Right lobe of liver (tissue), 6 donors: ENCODE data around the gene DNASE1L2. TPM values are rescaled to one million over a fixed set of nuclear protein-coding genes. Genes with fewer than 3 reads are reported as not detected.

ENCODE experiments used
- ATAC-seq, 4 donors: fragments of 200-7000 bp; cut with Tn5 transposase; one replicate each; pipeline ENCODE4 v1.9.1; 2020; ENCODE audit warnings: mild to moderate bottlenecking in 4 of 4, moderate library complexity in 4 of 4
- DNase-seq, 3 donors: peaks; one replicate each; pipeline ENCODE4 v3.0.0-alpha.2; 2020
- H3K27ac ChIP-seq, 3 donors: fragments of 200-600 bp; one replicate each; pipeline ENCODE4 v1.8.0; 2022
- H3K27me3 ChIP-seq, 2 donors: fragments of 200-600 bp; one replicate each; pipeline ENCODE4 v1.8.0; 2022
- H3K36me3 ChIP-seq, 4 donors: fragments of 200-600 bp; sonication (generic) in 1 of 4; one replicate each; pipeline versions ENCODE4 v1.5.1 to v1.8.0; 2017 to 2022; ENCODE audit warnings: control low read depth in 1 of 4
- H3K4me1 ChIP-seq, 4 donors: fragments of 200-600 bp; sonication (generic) in 1 of 4; one replicate each; pipeline versions ENCODE4 v1.5.1 to v1.8.0; 2017 to 2022; ENCODE audit warnings: control low read depth in 1 of 4
- H3K4me3 ChIP-seq, 3 donors: fragments of 200-600 bp; one replicate each; pipeline ENCODE4 v1.8.0; 2022
- H3K9me3 ChIP-seq, 4 donors: fragments of 200-600 bp; sonication (generic) in 1 of 4; one replicate each; pipeline versions ENCODE4 v1.5.1 to v1.8.0; 2017 to 2022; ENCODE audit warnings: control low read depth in 1 of 4
- CTCF ChIP-seq, 4 donors: fragments of 200-600 bp in 3 of 4; fragments of 450-650 bp in 1 of 4; IDR thresholded peaks; one replicate each; pipeline versions ENCODE4 v1.5.1 to v1.8.0; 2016 to 2022; ENCODE audit warnings: antibody characterized with exemption in 4 of 4, mild to moderate bottlenecking in 2 of 4
- POLR2A ChIP-seq: fragments of 450-650 bp; IDR thresholded peaks from one replicate; pipeline ENCODE4 v1.6.1; 2017; ENCODE audit warnings: antibody characterized with exemption, mild to moderate bottlenecking
- WGBS: methylation state at CpG from one replicate; pipeline ENCODE4 v1.1.6; 2018; ENCODE audit warnings: low coverage, low lambda C conversion rate; ENCODE audit not compliant: insufficient coverage; ENCODE audit errors: missing lambda C conversion rate; 5-methylcytosine and 5-hydroxymethylcytosine counted together
- intact Hi-C, 2 donors: fragments of 100-400 bp; cut with DNase I; formaldehyde crosslinking; loops; one replicate each; pipeline versions ENCODE4 v1.11.2 to v1.14.1; 2022
- total RNA-seq, 6 experiments: library from RNA; depleted of rRNA in 2 of 6; stranded (reverse); fragments of >200 nt in 2 of 6; fragmentation: NEBNext Ultra II Directional in 3 of 6; extraction: Animal tissue kit (Norgen Biotek cat#: 25700) in 3 of 6; gene quantifications; one replicate each; pipeline versions ENCODE4 v1.1.0 to v1.2.4, GENCODE V29; 2016 to 2023
- donor health status: DM: no; HTN: yes; CAD: no.
- donor health status: DM: no; HTN: no; CAD: no.
- donor health status: DM: no; HTN: no; CAD: no.
- donor health status: DM: no; HTN: yes; CAD: no.
- donor health status: DM: no; HTN: yes; CAD: no.

Gene DNASE1L2
- total RNA-seq, 6 experiments from 2014 or later: 0.31 to 1.1 (median 0.40) TPM; not detected in 1

GRCh38 chr16:2273484-2273883, 37.2 kb downstream of the DNASE1L2 start:
- DNase-seq (no peak), ATAC-seq (no peak)
- TF ChIP-seq POLR2A (no peak), CTCF (IDR thresholded peaks at IDR 0.05) (no peak)
- WGBS: no CpG with 5 or more reads among the region's 16 CpGs
- no peaks in the 10 kb centered on the region for H3K27me3 ChIP-seq
- H3K9me3 ChIP-seq: no peaks in the 10 kb centered on the region
- peaks cover 0 to 9% (median 0%) of the 10 kb centered on the region in 4 donors for H3K4me1 ChIP-seq
- no peaks in the 10 kb centered on the region for H3K36me3 ChIP-seq
- H3K27ac ChIP-seq: no peak overlapping the region
- intact Hi-C loops: no loop called here
- no peak overlapping the region for H3K4me3 ChIP-seq

- no peak overlapping the region for H3K27ac ChIP-seq
- no peaks in the 10 kb centered on the region for H3K27me3 ChIP-seq
- 80% methylated on average over 1 of the region's 10 CpGs for WGBS
- intact Hi-C loops: no loop called here
- TF ChIP-seq POLR2A (no peak), CTCF (IDR thresholded peaks at IDR 0.05) (no peak)
- no peak for DNase-seq
- no peak overlapping the region for H3K4me3 ChIP-seq
- H3K4me1 ChIP-seq: peaks cover 0 to 7% (median 0%) of the 10 kb centered on the region in 4 donors
- ATAC-seq: no peak
- no peaks in the 10 kb centered on the region for H3K9me3 ChIP-seq
- no peaks in the 10 kb centered on the region for H3K36me3 ChIP-seq
Measured at GRCh38 chr16:2273931-2274330, 37.7 kb downstream of the DNASE1L2 start.

- Histone ChIP-seq H3K27me3 (no peaks in the 10 kb centered on the region), H3K4me3 (no peak overlapping the region), H3K36me3 (no peaks in the 10 kb centered on the region), H3K27ac (no peak overlapping the region), H3K4me1 (no peaks in the 10 kb centered on the region), H3K9me3 (no peaks in the 10 kb centered on the region)
- DNase-seq (no peak), ATAC-seq (no peak)
- 50% methylated on average over 11 of the region's 30 CpGs for WGBS
- TF ChIP-seq CTCF (IDR thresholded peaks at IDR 0.05): no peak
- TF ChIP-seq POLR2A: no peak
- intact Hi-C loops: no loop called here
Measured at GRCh38 chr16:2275476-2276367, 39.5 kb downstream of the DNASE1L2 start.

- intact Hi-C loops: no loop called here
- no peak for ATAC-seq
- Histone ChIP-seq H3K27me3 (no peaks in the 10 kb centered on the region), H3K9me3 (no peaks in the 10 kb centered on the region), H3K27ac (no peak overlapping the region), H3K36me3 (no peaks in the 10 kb centered on the region), H3K4me3 (no peak overlapping the region), H3K4me1 (no peaks in the 10 kb centered on the region)
- no peak for DNase-seq
- TF ChIP-seq POLR2A (no peak), CTCF (IDR thresholded peaks at IDR 0.05) (no peak)
- WGBS: 81% methylated on average over 10 of the region's 26 CpGs
Measured at GRCh38 chr16:2276368-2277195, 40.3 kb downstream of the DNASE1L2 start.
